HFF-Myc (cell line): ENCODE data around the gene KLRB1.
"Not testable (repeated sequence)": the region's sequence is repeated elsewhere in the genome, so short reads cannot be mapped to it uniquely, and the experiment has no call there.

ENCODE experiments used
- DNase-seq: peaks from one replicate; pipeline ENCODE4 v3.0.0-alpha.2; 2011; ENCODE audit warnings: low read depth; ENCODE audit errors: extremely low read depth
- H3K4me3 ChIP-seq: replicated peaks from 2 replicates; pipeline ENCODE4 v1.5.1; 2011; ENCODE audit warnings: low read depth, mild to moderate bottlenecking, control low read depth, low read length
- CTCF ChIP-seq: IDR thresholded peaks from 2 replicates; pipeline ENCODE4 v1.5.1; 2012; ENCODE audit warnings: mild to moderate bottlenecking, low read depth, low read length, control low read depth; ENCODE audit errors: missing control alignments

The KLRB1 gene

GRCh38 chr12:9588749-9589148, 19.0 kb downstream of the KLRB1 start:
- peak; percentile 2 for DNase-seq
- H3K4me3 ChIP-seq = no peak overlapping the region
- TF ChIP-seq CTCF = no peak

- DNase-seq = no peak
- no peak overlapping the region for H3K4me3 ChIP-seq
- no peak for TF ChIP-seq CTCF
Observed at GRCh38 chr12:9587987-9588600, 19.6 kb downstream of the KLRB1 start.

- DNase-seq, H3K4me3 ChIP-seq: not testable (repeated sequence)
Observed at GRCh38 chr12:9577729-9578128, 30.0 kb downstream of the KLRB1 start.

GRCh38 chr12:9567151-9567550, 40.6 kb downstream of the KLRB1 start:
- not testable (repeated sequence) for H3K4me3 ChIP-seq, DNase-seq

- DNase-seq, H3K4me3 ChIP-seq: not testable (repeated sequence)
Observed at GRCh38 chr12:9566113-9566512, 41.6 kb downstream of the KLRB1 start.

- DNase-seq, H3K4me3 ChIP-seq: not testable (repeated sequence)
Observed at GRCh38 chr12:9564418-9564817, 43.3 kb downstream of the KLRB1 start.

- H3K4me3 ChIP-seq, DNase-seq: not testable (repeated sequence)
Observed at GRCh38 chr12:9562841-9563453, 44.8 kb downstream of the KLRB1 start.

- not testable (repeated sequence) for H3K4me3 ChIP-seq
Observed at GRCh38 chr12:9545489-9545888, 62.2 kb downstream of the KLRB1 start.

More at GRCh38 chr12:9545489-9545888, 62.2 kb downstream of the KLRB1 start:
- DNase-seq = not testable (repeated sequence)
